Upper lobe of left lung (tissue), 6 donors: ENCODE measurements around the gene KCNQ2. TPM values are rescaled to one million over a fixed set of nuclear protein-coding genes. Genes with fewer than 3 reads are reported as not detected.

Experiments used
- ATAC-seq, 2 donors: fragments of 200-7000 bp; cut with Tn5 transposase; one replicate each; pipeline ENCODE4 v1.9.1; 2022; ENCODE audit warnings: mild to moderate bottlenecking in 2 of 2, moderate library complexity in 2 of 2; ENCODE audit not compliant: low FRiP score in 2 of 2
- DNase-seq, 2 donors: peaks; one replicate each; pipeline ENCODE4 v3.0.0-alpha.2; 2019 to 2020
- H3K27ac ChIP-seq, 4 donors: fragments of 200-600 bp; sonication (generic); one replicate each; pipeline ENCODE4 v1.5.1; 2016 to 2019
- H3K27me3 ChIP-seq, 4 donors: fragments of 200-600 bp; sonication (generic); one replicate each; pipeline ENCODE4 v1.5.1; 2017 to 2019
- H3K36me3 ChIP-seq, 4 donors: fragments of 200-600 bp; sonication (generic); one replicate each; pipeline ENCODE4 v1.5.1; 2016 to 2019
- H3K4me1 ChIP-seq, 4 donors: fragments of 200-600 bp; sonication (generic); one replicate each; pipeline ENCODE4 v1.5.1; 2018 to 2019
- H3K4me3 ChIP-seq, 4 donors: fragments of 200-600 bp; sonication (generic); one replicate each; pipeline ENCODE4 v1.5.1; 2017 to 2019; ENCODE audit warnings: mild to moderate bottlenecking in 2 of 4, moderate library complexity in 1 of 4
- H3K9me3 ChIP-seq, 4 donors: fragments of 200-600 bp; sonication (generic); one replicate each; pipeline ENCODE4 v1.5.1; 2018 to 2019
- EP300 ChIP-seq, 4 donors: sonication (generic); formaldehyde crosslinking; IDR thresholded peaks; one replicate each; pipeline ENCODE4 v1.5.1; 2017; ENCODE audit warnings: antibody characterized with exemption in 4 of 4, control low read depth in 2 of 4
- POLR2A ChIP-seq, 4 donors: fragments of 450-650 bp; IDR thresholded peaks; one replicate each; pipeline ENCODE4 v1.5.1; 2016 to 2017; ENCODE audit warnings: antibody characterized with exemption in 4 of 4, mild to moderate bottlenecking in 2 of 4
- POLR2AphosphoS5 ChIP-seq, 2 donors: sonication (generic); formaldehyde crosslinking; IDR thresholded peaks; one replicate each; pipeline ENCODE4 v1.5.1; 2017; ENCODE audit warnings: antibody characterized with exemption in 2 of 2
- WGBS, 2 donors: methylation state at CpG; one replicate each; pipeline ENCODE4 v1.1.5; 2017 to 2018; 5-methylcytosine and 5-hydroxymethylcytosine counted together
- total RNA-seq, 6 donors: library from RNA; depleted of rRNA in 4 of 6; stranded (reverse); fragments of >200 nt in 4 of 6; gene quantifications; one replicate each; pipeline versions ENCODE4 v1.1.0 to v1.2.1, GENCODE V29; 2016 to 2021
- TF ChIP-seq, protein P1 (sequence below), 6 experiments: fragments of 450-650 bp in 4 of 6; fragments of 200-600 bp in 2 of 6; sonication (generic) in 2 of 6; IDR thresholded peaks; one replicate each; pipeline ENCODE4 v1.5.1; 2016 to 2019; ENCODE audit warnings: antibody characterized with exemption in 6 of 6
- donor health status: DM: no; HTN: no; CAD: no; lungs with moderate emphysema.
- donor health status: DM: no; HTN: yes; CAD: no; lungs with severe emphysema.

The KCNQ2 gene
- total RNA-seq, 6 donors from 2014 or later: 0.66 TPM; not detected in 5

DNA sequence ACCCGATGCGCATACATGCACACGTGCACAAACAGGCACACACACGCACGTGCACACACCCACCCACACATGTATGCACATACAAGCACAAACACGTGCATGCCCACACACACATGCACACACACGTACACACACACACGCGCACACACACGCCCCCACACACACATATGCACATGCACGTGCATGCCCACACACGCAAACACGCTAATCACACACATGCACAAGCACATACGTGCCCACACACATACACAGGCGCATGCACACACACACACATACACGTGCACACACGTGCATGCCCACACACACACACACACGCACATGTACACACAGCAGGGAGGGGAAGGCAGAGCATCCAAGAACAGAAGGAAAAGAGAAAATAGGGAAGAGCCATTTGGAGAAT is 84.5 kb downstream of the KCNQ2 start:
- peaks cover 0 to 12% (median 6%) of the 10 kb centered on the region in 4 donors for H3K9me3 ChIP-seq
- TF ChIP-seq, protein P1, sequence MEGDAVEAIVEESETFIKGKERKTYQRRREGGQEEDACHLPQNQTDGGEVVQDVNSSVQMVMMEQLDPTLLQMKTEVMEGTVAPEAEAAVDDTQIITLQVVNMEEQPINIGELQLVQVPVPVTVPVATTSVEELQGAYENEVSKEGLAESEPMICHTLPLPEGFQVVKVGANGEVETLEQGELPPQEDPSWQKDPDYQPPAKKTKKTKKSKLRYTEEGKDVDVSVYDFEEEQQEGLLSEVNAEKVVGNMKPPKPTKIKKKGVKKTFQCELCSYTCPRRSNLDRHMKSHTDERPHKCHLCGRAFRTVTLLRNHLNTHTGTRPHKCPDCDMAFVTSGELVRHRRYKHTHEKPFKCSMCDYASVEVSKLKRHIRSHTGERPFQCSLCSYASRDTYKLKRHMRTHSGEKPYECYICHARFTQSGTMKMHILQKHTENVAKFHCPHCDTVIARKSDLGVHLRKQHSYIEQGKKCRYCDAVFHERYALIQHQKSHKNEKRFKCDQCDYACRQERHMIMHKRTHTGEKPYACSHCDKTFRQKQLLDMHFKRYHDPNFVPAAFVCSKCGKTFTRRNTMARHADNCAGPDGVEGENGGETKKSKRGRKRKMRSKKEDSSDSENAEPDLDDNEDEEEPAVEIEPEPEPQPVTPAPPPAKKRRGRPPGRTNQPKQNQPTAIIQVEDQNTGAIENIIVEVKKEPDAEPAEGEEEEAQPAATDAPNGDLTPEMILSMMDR (IDR thresholded peaks at IDR 0.05): no peak
- TF ChIP-seq POLR2A (IDR thresholded peaks at IDR 0.05): no peak
- DNase-seq (peak in 1 of 2 donors; percentile 12), ATAC-seq (no peak)
- peaks cover 0 to 7% (median 0%) of the 10 kb centered on the region in 4 donors for H3K27me3 ChIP-seq
- H3K4me3 ChIP-seq: no peak overlapping the region
- no peaks in the 10 kb centered on the region for H3K36me3 ChIP-seq
- no peaks in the 10 kb centered on the region for H3K4me1 ChIP-seq
- H3K27ac ChIP-seq: no peak overlapping the region
- 87% methylated on average over 18 of the region's 18 CpGs for WGBS, 2 donors

DNA sequence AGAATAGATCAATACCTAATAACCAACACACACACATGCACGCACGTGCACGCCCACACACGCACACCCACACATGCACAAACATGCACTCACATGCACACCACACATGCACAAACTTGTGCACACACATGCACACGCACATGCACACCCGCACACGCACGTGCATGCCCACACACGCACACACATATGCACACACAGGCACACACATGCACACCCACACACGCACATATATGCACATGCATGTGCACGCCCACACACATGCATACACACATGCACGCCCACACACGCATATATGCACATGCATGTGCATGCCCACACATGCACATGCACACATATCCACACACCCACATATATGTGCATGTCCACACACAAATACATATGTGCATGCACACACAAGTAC is 85.1 kb downstream of the KCNQ2 start:
- peak in 1 of 2 donors; percentile 19 for ATAC-seq
- Histone ChIP-seq H3K4me3 (no peak overlapping the region), H3K4me1 (no peaks in the 10 kb centered on the region), H3K27ac (no peak overlapping the region), H3K9me3 (peaks cover 0 to 12% (median 6%) of the 10 kb centered on the region in 4 donors), H3K27me3 (peaks cover 0 to 7% (median 0%) of the 10 kb centered on the region in 4 donors), H3K36me3 (no peaks in the 10 kb centered on the region)
- DNase-seq: peak in 1 of 2 donors; percentile 30
- WGBS, 2 donors: 87 to 93% methylated on average over 13 of the region's 13 CpGs
- TF ChIP-seq EP300 (IDR thresholded peaks at IDR 0.05) (no peak), POLR2A (IDR thresholded peaks at IDR 0.05) (no peak), POLR2AphosphoS5 (IDR thresholded peaks at IDR 0.05) (no peak)
- TF ChIP-seq, protein P1 (IDR thresholded peaks at IDR 0.05): no peak

DNA sequence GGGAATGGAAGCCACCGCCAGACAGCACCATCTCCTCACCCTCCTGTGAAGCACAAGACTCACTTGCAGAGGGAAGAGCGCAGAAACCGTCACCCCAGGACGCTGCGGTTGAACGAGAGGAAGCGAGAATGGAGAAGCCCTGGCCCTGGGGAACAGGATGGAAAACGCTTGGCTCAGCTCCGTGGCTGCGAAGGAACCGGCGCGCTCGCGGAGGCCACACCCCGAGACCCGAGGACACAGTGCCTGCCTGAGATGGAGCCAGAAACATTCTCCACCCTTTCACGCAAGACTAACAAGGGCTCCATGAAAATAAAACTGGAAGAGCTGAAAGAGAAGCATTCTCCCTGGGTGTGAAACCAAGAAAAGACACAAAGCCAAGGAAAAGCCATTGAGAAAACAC is 86.0 kb downstream of the KCNQ2 start:
- TF ChIP-seq POLR2AphosphoS5 (IDR thresholded peaks at IDR 0.05) (no peak), POLR2A (IDR thresholded peaks at IDR 0.05) (no peak), EP300 (IDR thresholded peaks at IDR 0.05) (no peak)
- TF ChIP-seq, protein P1 (IDR thresholded peaks at IDR 0.05): no peak
- 89 to 93% methylated on average over 18 of the region's 18 CpGs for whole genome bisulfite sequencing, 2 donors
- no peak overlapping the region for H3K4me3 ChIP-seq
- no peaks in the 10 kb centered on the region for H3K36me3 ChIP-seq
- no peaks in the 10 kb centered on the region for H3K4me1 ChIP-seq
- ATAC-seq: no peak
- DNase-seq: peak in 1 of 2 donors; percentile 50
- peaks cover 0 to 7% (median 1%) of the 10 kb centered on the region in 4 donors for H3K27me3 ChIP-seq
- H3K9me3 ChIP-seq: peaks cover 0 to 12% (median 6%) of the 10 kb centered on the region in 4 donors
- no peak overlapping the region for H3K27ac ChIP-seq

DNA sequence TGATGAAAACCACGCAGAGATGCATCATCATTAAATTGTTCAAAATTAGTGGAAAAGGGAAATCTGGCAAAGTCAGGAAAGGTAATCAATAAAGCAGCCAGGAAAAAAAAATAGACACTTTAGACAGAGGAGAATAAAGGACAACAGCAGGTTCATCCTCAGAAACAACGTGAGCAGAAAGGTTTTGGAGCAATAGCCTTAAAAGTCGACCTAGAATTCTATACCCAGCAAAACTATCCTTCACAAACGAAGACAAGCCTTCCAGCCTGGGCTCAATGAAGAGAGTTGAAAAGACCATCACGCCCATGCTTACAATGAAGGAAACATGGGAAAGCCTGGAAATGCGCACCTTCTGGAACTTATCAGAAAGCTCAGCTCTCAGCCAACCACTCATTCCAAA is 86.6 kb downstream of the KCNQ2 start:
- TF ChIP-seq POLR2AphosphoS5 (IDR thresholded peaks at IDR 0.05) (no peak), POLR2A (IDR thresholded peaks at IDR 0.05) (no peak)
- TF ChIP-seq, protein P1 (IDR thresholded peaks at IDR 0.05): no peak

DNA sequence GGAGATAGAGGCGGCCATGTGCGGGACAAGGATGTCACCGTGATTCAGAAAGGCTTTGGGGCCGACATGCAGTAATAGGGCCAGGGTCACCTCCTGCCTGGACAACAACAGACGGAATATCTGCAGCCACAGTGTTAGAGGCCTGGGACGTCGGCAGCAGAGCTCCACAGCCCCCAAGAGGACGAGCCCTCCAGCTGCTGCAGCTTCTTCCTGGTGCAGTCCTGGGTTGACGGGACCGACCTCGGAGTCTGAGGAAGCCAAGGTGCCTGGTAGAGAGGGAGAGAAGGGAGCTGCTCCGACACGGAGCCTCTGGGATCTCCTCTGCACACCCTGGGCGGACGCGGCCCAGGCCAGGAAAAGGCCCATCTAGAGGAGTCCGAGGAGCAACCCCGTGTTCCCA is 88.1 kb downstream of the KCNQ2 start:
- TF ChIP-seq, protein P1 (IDR thresholded peaks at IDR 0.05): no peak
- TF ChIP-seq POLR2A (IDR thresholded peaks at IDR 0.05): no peak
- no peak for TF ChIP-seq EP300 (IDR thresholded peaks at IDR 0.05)
- TF ChIP-seq POLR2AphosphoS5 (IDR thresholded peaks at IDR 0.05): no peak
- Histone ChIP-seq H3K9me3 (peaks cover 0 to 12% (median 6%) of the 10 kb centered on the region in 4 donors), H3K4me3 (no peak overlapping the region), H3K27ac (no peak overlapping the region), H3K4me1 (no peaks in the 10 kb centered on the region), H3K27me3 (peaks cover 0 to 7% (median 1%) of the 10 kb centered on the region in 4 donors), H3K36me3 (no peaks in the 10 kb centered on the region)
- 76 to 90% methylated on average over 10 to 18 of the region's 18 CpGs for WGBS, 2 donors
- no peak for ATAC-seq
- DNase-seq: peak in 1 of 2 donors; percentile 54

More for the DNA sequence above, 86.6 kb downstream of the KCNQ2 start:
- no peak for DNase-seq
- Histone ChIP-seq H3K27me3 (peaks cover 0 to 7% (median 1%) of the 10 kb centered on the region in 4 donors), H3K4me3 (no peak overlapping the region), H3K27ac (no peak overlapping the region), H3K36me3 (no peaks in the 10 kb centered on the region), H3K9me3 (peaks cover 0 to 12% (median 6%) of the 10 kb centered on the region in 4 donors), H3K4me1 (no peaks in the 10 kb centered on the region)
- ATAC-seq: no peak
- 77 to 92% methylated on average over 6 of the region's 6 CpGs for WGBS, 2 donors
